ENCODE data around the gene SNTG2.
"Not testable (repeated sequence)": the region's sequence is repeated elsewhere in the genome, so short reads cannot be mapped to it uniquely, and the experiment has no call there.

The SNTG2 gene

DNA sequence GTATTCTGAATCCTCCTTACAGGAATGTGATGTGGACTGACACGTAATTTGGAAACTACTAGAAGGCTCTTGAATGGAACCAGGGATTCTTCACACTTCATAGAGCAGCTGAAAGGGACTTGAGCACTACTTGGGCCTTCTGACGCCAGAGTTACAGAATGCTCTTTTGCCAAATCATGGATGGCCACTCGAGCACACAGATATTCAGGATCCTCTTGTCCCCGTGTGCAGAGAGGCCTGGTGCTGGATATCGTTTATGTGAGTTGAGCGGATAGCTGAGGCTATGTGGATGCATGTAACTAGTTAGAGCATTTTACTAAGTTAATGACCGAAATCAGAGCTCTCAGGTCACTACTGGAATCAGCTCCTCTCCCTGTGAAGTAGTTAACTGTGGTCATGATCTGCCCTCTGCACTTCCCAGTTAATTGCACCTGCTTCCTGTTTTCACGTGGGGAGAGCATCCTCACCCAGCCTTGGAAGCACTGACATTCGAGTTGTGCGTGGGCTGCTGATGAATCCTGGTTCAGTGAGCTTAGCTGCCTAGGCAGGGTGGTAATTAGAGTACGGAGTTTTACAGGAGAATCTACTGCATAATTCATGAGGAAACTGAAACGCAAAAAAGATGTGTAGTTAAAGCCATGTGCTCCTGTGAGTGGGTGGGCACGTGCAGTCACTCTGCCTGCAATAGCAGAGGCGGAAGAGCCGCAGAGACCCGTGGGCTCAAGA, 457.5 kb downstream of the SNTG2 start:
- no peak for FAIRE-seq

DNA sequence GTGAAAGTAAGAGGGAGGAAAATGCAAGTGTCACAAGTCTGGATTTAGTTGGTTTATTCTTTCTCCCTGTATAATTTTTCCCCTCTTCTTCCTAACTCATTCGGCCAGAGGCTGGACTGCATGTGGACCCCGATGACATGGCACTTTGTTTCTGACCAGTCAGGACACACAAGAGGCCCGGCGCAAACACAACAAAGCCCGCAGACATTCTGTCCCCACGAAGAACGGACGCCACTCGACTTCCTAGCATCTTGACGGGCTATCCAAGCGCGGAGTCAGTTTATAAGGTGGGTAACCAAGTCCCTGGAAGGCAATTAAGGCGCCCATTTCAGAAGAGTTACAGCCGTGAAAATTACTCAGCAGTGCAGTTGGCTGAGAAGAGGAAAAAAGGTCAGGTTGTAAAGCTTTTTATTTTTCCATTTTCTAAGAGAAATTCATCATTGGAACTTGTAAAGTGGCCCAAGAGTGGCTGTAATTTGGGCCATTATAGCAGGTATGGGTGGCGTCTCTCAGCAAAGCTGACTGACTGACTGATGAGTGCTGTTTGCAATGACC, 462.6 kb downstream of the SNTG2 start, which contains the start of gene TPO:
TSS of gene TPO (plus strand) at position 308 of the 555 bp plus-strand sequence. CDS start 946 bp downstream, outside the sequence.
- FAIRE-seq = no peak

More for the DNA sequence above, 457.5 kb downstream of the SNTG2 start:
- no peak for DNase-seq (ENCODE audit: low spot score)

GRCh38 chr2:1414121-1414520, 463.5 kb downstream of the SNTG2 start:
- no peak for FAIRE-seq

More for the DNA sequence above, 462.6 kb downstream of the SNTG2 start, which contains the start of gene TPO:
- DNase-seq (ENCODE audit: low spot score) = no peak

DNA sequence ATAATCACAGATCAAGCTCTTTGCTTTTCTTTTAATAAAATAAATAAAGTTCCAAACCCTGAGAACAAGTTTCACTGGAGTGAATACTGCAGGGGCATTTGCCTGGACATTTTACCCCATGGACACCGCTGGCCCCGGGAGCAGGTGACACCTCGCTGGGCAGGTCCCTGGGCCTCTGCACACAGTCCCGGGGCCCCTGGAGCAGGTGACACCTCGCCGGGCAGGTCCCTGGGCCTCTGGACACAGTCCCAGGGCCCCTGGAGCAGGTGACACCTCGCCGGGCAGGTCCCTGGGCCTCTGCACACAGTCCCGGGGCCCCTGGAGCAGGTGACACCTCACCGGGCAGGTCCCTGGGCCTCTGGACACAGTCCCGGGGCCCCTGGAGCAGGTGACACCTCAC, 464.3 kb downstream of the SNTG2 start:
- not testable (repeated sequence) for FAIRE-seq; DNase-seq (ENCODE audit: low spot score)

More at GRCh38 chr2:1414121-1414520, 463.5 kb downstream of the SNTG2 start:
- DNase-seq (ENCODE audit: low spot score) = no peak

GRCh38 chr2:1415501-1415900, 464.9 kb downstream of the SNTG2 start:
- no peak for FAIRE-seq
- DNase-seq (ENCODE audit: low spot score) = no peak

Measured in RCC 7860 (cell line).